ENCODE measurements around the gene QPCT.
"Not testable (repeated sequence)": the region's sequence is repeated elsewhere in the genome, so short reads cannot be mapped to it uniquely, and the experiment has no call there.

The QPCT gene

GRCh38 chr2:37394796-37395555 is 50.5 kb downstream of the QPCT start:
- DNase-seq (ENCODE audit: low read depth): no peak
- no peak for TF ChIP-seq CTCF (conservative IDR thresholded peaks at IDR 0.05; ENCODE audit: low read depth, low read length)
- H3K4me3 ChIP-seq (ENCODE audit: low read length): no peak overlapping the region

GRCh38 chr2:37396890-37397565 is 52.6 kb downstream of the QPCT start:
- DNase-seq (ENCODE audit: low read depth): no peak
- no peak overlapping the region for H3K4me3 ChIP-seq (ENCODE audit: low read length)
- no peak for TF ChIP-seq CTCF (conservative IDR thresholded peaks at IDR 0.05; ENCODE audit: low read depth, low read length)

GRCh38 chr2:37398990-37399389 is 54.6 kb downstream of the QPCT start:
- H3K4me3 ChIP-seq (ENCODE audit: low read length): no peak overlapping the region
- no peak for DNase-seq (ENCODE audit: low read depth)
- TF ChIP-seq CTCF (conservative IDR thresholded peaks at IDR 0.05; ENCODE audit: low read depth, low read length): no peak

GRCh38 chr2:37400041-37400440 is 55.6 kb downstream of the QPCT start:
- no peak overlapping the region for H3K4me3 ChIP-seq (ENCODE audit: low read length)
- TF ChIP-seq CTCF (conservative IDR thresholded peaks at IDR 0.05; ENCODE audit: low read depth, low read length): no peak
- no peak for DNase-seq (ENCODE audit: low read depth)

GRCh38 chr2:37402636-37403035 is 58.2 kb downstream of the QPCT start:
- no peak for DNase-seq (ENCODE audit: low read depth)
- H3K4me3 ChIP-seq (ENCODE audit: low read length): no peak overlapping the region
- TF ChIP-seq CTCF (conservative IDR thresholded peaks at IDR 0.05; ENCODE audit: low read depth, low read length): no peak

GRCh38 chr2:37405781-37406180 is 61.4 kb downstream of the QPCT start:
- no peak overlapping the region for H3K4me3 ChIP-seq (ENCODE audit: low read length)
- no peak for TF ChIP-seq CTCF (conservative IDR thresholded peaks at IDR 0.05; ENCODE audit: low read depth, low read length)
- DNase-seq (ENCODE audit: low read depth): no peak

- H3K4me3 ChIP-seq (ENCODE audit: low read length): no peak overlapping the region
- no peak for TF ChIP-seq CTCF (conservative IDR thresholded peaks at IDR 0.05; ENCODE audit: low read depth, low read length)
- no peak for DNase-seq (ENCODE audit: low read depth)
Measured at GRCh38 chr2:37412231-37412630, 67.8 kb downstream of the QPCT start.

- DNase-seq (ENCODE audit: low read depth); H3K4me3 ChIP-seq (ENCODE audit: low read length): not testable (repeated sequence)
Measured at GRCh38 chr2:37413911-37414469, 69.6 kb downstream of the QPCT start.

Data from retinal pigment epithelial cell (primary cell).